GM23338 (cell line): ENCODE measurements around the gene TMEM88. TPM values are rescaled to one million over a fixed set of nuclear protein-coding genes. Genes with fewer than 3 reads are reported as not detected.

Experiments
- ATAC-seq: fragments of 200-7000 bp; cut with Tn5 transposase; 3 replicates; pipeline ENCODE4 v1.9.1; 2020
- DNase-seq: peaks from one replicate; pipeline ENCODE4 v3.0.0-alpha.2; 2015; ENCODE audit warnings: low spot score
- H2AFZ ChIP-seq: fragments of 200-600 bp; sonication (generic); 2 replicates; pipeline ENCODE4 v1.8.0; 2016; ENCODE audit warnings: antibody characterized with exemption, mild to moderate bottlenecking, moderate library complexity
- H3F3A ChIP-seq: fragments of 200-600 bp; sonication (generic); replicated peaks from 2 replicates; pipeline ENCODE4 v1.8.0; 2017; ENCODE audit warnings: antibody characterized with exemption, mixed run types, low read depth
- H3K27ac ChIP-seq: fragments of 200-600 bp; sonication (generic); 2 replicates; pipeline ENCODE4 v1.6.1; 2016; ENCODE audit warnings: low read depth
- H3K27me3 ChIP-seq: fragments of 200-600 bp; sonication (generic); 2 replicates; pipeline ENCODE4 v1.8.0; 2016; ENCODE audit warnings: mild to moderate bottlenecking, mixed run types, moderate library complexity; ENCODE audit not compliant: insufficient read depth
- H3K36me3 ChIP-seq: fragments of 200-600 bp; sonication (generic); 2 replicates; pipeline ENCODE4 v1.8.0; 2016; ENCODE audit warnings: mild to moderate bottlenecking; ENCODE audit not compliant: insufficient read depth
- H3K4me1 ChIP-seq: fragments of 200-600 bp; sonication (generic); 2 replicates; pipeline ENCODE4 v1.8.0; 2016; ENCODE audit warnings: mild to moderate bottlenecking, moderate library complexity; ENCODE audit not compliant: insufficient read depth
- H3K4me2 ChIP-seq: fragments of 200-600 bp; sonication (generic); 2 replicates; pipeline ENCODE4 v1.7.1; 2017; ENCODE audit warnings: mixed run types
- H3K4me3 ChIP-seq: fragments of 200-600 bp; sonication (generic); 2 replicates; pipeline ENCODE4 v1.6.1; 2016; ENCODE audit warnings: mixed run types
- H3K79me2 ChIP-seq: fragments of 200-600 bp; sonication (generic); replicated peaks from 2 replicates; pipeline ENCODE4 v1.8.0; 2017; ENCODE audit warnings: mild to moderate bottlenecking; ENCODE audit not compliant: insufficient read depth
- H3K9me2 ChIP-seq: fragments of 200-600 bp; sonication (generic); 2 replicates; pipeline ENCODE4 v1.8.0; 2017; ENCODE audit not compliant: insufficient read depth
- H4K20me1 ChIP-seq: fragments of 200-600 bp; sonication (generic); replicated peaks from 2 replicates; pipeline ENCODE4 v1.8.0; 2017; ENCODE audit warnings: mild to moderate bottlenecking; ENCODE audit not compliant: insufficient read depth
- H3K27ac Mint-ChIP-seq: 2 replicates; pipeline ENCODE4 v1.8.0; 2020; ENCODE audit warnings: inconsistent platforms, mild to moderate bottlenecking, moderate library complexity, mixed read lengths
- H3K27me3 Mint-ChIP-seq: 3 replicates; pipeline ENCODE4 v1.8.0; 2022; ENCODE audit warnings: low read depth, mild to moderate bottlenecking, moderate library complexity, mixed read lengths, inconsistent platforms; ENCODE audit not compliant: insufficient read depth, poor library complexity
- H3K36me3 Mint-ChIP-seq: 3 replicates; pipeline ENCODE4 v1.8.0; 2021; ENCODE audit warnings: low read depth, mild to moderate bottlenecking, inconsistent platforms, moderate library complexity, mixed read lengths
- H3K4me1 Mint-ChIP-seq: 3 replicates; pipeline ENCODE4 v1.8.0; 2020; ENCODE audit warnings: mild to moderate bottlenecking, inconsistent platforms, mixed read lengths
- H3K4me3 Mint-ChIP-seq: 3 replicates; pipeline ENCODE4 v1.8.0; 2021; ENCODE audit warnings: moderate library complexity, mild to moderate bottlenecking, inconsistent platforms, mixed read lengths
- H3K9me3 Mint-ChIP-seq: 3 replicates; pipeline ENCODE4 v1.8.0; 2020; ENCODE audit warnings: moderate library complexity, mild to moderate bottlenecking, inconsistent platforms, mixed read lengths
- EZH2 ChIP-seq: fragments of 200-600 bp; sonication (generic); IDR thresholded peaks from one replicate; pipeline ENCODE4 v1.8.0; 2017; ENCODE audit warnings: antibody characterized with exemption, mild to moderate bottlenecking, low read depth; ENCODE audit not compliant: unreplicated experiment
- JUNB ChIP-seq: IDR thresholded peaks from one replicate; pipeline ENCODE4 v1.6.1; 2016; ENCODE audit warnings: antibody characterized with exemption; ENCODE audit not compliant: unreplicated experiment
- NANOG ChIP-seq: IDR thresholded peaks from 2 replicates; pipeline ENCODE4 v1.6.1; 2016; ENCODE audit warnings: antibody characterized with exemption, borderline replicate concordance
- REST ChIP-seq: IDR thresholded peaks from one replicate; pipeline ENCODE4 v1.6.1; 2018; ENCODE audit warnings: antibody characterized with exemption; ENCODE audit not compliant: unreplicated experiment
- ZNF331 ChIP-seq: fragments of 250-450 bp; sonication (Bioruptor Pico); IDR thresholded peaks from 2 replicates; pipeline ENCODE4 v1.5.0; 2020; ENCODE audit warnings: low read depth, mild to moderate bottlenecking, moderate library complexity
- polyA plus RNA-seq: library from polyadenylated mRNA; unstranded; fragments of >200 nt; fragmentation: Nextera tagmentation; extraction: Ambion mirVana; gene quantifications from 2 replicates; pipeline ENCODE4 v1.2.1, GENCODE V29; 2016
- total RNA-seq: library from RNA; depleted of rRNA; stranded (reverse); fragments of >200 nt; shearing (Covaris generic); gene quantifications from 2 replicates; pipeline ENCODE4 v1.2.3, GENCODE V29; 2014
- TF ChIP-seq, protein P1 (sequence below), 2 experiments: fragments of 200-600 bp in 1 of 2; sonication (generic) in 1 of 2; conservative IDR thresholded peaks; 2 replicates each; pipeline versions ENCODE4 v1.5.1 to v1.6.1; 2016 to 2017; ENCODE audit warnings: antibody characterized with exemption in 2 of 2, low read depth in 2 of 2, mild to moderate bottlenecking in 2 of 2, moderate library complexity in 1 of 2
- TF ChIP-seq, protein P2 (sequence below): fragments of 250-450 bp; sonication (Bioruptor Pico); IDR thresholded peaks from 2 replicates; pipeline ENCODE4 v1.5.0; 2020; ENCODE audit warnings: mild to moderate bottlenecking, moderate library complexity

TMEM88 gene
- total and polyA plus RNA-seq, 2 experiments from 2014 or later, result 0.58 to 0.97 TPM

DNA sequence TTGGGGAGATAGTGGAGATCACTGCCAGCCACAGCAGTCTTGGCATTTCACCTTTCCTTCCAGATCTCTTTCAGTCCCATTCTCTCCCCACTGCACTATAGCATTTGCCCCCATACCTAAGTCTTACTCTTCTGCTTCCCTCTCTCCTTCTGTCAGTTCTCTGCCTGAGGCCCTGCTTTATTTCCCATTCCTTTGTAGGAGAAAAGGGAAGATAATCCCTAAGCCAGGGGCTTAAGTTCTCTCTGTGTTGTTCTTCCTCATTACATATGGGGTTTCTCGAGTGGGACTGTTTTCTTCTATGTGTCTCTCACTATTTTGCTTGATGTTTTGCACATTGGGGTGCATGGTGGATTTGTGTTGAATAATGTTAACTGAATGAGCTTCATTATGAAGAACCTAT is 14.4 kb upstream of the TMEM88 start (continued):
- TF ChIP-seq, protein P1, sequence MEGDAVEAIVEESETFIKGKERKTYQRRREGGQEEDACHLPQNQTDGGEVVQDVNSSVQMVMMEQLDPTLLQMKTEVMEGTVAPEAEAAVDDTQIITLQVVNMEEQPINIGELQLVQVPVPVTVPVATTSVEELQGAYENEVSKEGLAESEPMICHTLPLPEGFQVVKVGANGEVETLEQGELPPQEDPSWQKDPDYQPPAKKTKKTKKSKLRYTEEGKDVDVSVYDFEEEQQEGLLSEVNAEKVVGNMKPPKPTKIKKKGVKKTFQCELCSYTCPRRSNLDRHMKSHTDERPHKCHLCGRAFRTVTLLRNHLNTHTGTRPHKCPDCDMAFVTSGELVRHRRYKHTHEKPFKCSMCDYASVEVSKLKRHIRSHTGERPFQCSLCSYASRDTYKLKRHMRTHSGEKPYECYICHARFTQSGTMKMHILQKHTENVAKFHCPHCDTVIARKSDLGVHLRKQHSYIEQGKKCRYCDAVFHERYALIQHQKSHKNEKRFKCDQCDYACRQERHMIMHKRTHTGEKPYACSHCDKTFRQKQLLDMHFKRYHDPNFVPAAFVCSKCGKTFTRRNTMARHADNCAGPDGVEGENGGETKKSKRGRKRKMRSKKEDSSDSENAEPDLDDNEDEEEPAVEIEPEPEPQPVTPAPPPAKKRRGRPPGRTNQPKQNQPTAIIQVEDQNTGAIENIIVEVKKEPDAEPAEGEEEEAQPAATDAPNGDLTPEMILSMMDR (conservative IDR thresholded peaks at IDR 0.05; ENCODE audit: low read depth in 2 of 2), result no peak
- TF ChIP-seq REST, result no peak
- no peak for TF ChIP-seq ZNF331 (CRISPR knock-in tag)
- no peak for TF ChIP-seq NANOG

GRCh38 chr17:7840875-7841274 is 14.0 kb upstream of the TMEM88 start:
- Mint-ChIP-seq H3K27ac (no peak overlapping the region), H3K27me3 (peaks cover 69% of the 10 kb centered on the region), H3K36me3 (peaks cover 2% of the 10 kb centered on the region; the same call in 1 of the 3 replicates), H3K4me3 (peak overlapping the region; percentile 83), H3K4me1 (peaks cover 40% of the 10 kb centered on the region), H3K9me3 (no peaks in the 10 kb centered on the region; the same call in 1 of the 3 replicates)
- peak overlapping the region; percentile 99 for H3K4me2 ChIP-seq
- peaks cover 13% of the 10 kb centered on the region for H4K20me1 ChIP-seq
- H3K27ac ChIP-seq, result no peak overlapping the region
- H3K4me1 ChIP-seq, result peaks cover 27% of the 10 kb centered on the region
- H3K36me3 ChIP-seq, result peaks cover 6% of the 10 kb centered on the region; the same call in 1 of the 2 replicates
- H2AFZ ChIP-seq, result no peak overlapping the region
- DNase-seq, result no peak
- H3K79me2 ChIP-seq, result no peaks in the 10 kb centered on the region
- H3F3A ChIP-seq, result peaks cover 25% of the 10 kb centered on the region
- H3K9me2 ChIP-seq, result no peaks in the 10 kb centered on the region
- peaks cover 86% of the 10 kb centered on the region for H3K27me3 ChIP-seq
- TF ChIP-seq EZH2 (peak; percentile 11), JUNB (no peak)
- H3K4me3 ChIP-seq, result peak overlapping the region; percentile 94
- ATAC-seq, result no peak

DNA sequence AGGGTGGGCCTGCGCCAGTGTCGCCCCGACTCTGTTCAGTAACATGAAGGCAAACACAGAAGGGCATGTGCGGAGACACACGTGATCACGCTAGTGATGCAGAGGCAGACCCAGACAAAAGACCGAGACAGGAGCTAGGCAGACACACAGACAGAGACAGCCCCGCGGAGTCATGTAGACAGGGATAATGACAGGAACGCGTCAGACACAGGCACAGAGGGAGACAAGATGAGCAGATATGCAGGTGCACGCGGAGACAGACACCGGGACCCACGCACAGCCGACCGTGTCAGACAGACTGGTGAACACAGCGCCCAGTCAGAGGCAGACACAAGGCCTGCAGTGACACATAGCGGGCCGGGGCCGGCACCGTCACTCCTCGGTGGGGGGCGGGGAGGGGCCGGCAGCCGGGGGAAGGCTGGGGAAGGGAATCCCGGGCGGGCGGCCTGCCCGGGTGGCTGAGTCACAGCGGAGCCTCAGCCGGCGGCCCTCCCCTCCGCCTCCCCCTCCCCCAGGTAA is 13.4 kb upstream of the TMEM88 start:
- peaks cover 21% of the 10 kb centered on the region for H3F3A ChIP-seq
- peaks cover 6% of the 10 kb centered on the region; the same call in 1 of the 2 replicates for H3K36me3 ChIP-seq
- peaks cover 40% of the 10 kb centered on the region for H3K4me1 Mint-ChIP-seq
- H4K20me1 ChIP-seq, result peaks cover 13% of the 10 kb centered on the region
- H3K4me2 ChIP-seq, result peak overlapping the region; percentile 99
- no peak overlapping the region for H3K27ac Mint-ChIP-seq
- peaks cover 27% of the 10 kb centered on the region for H3K4me1 ChIP-seq
- no peaks in the 10 kb centered on the region for H3K79me2 ChIP-seq
- H2AFZ ChIP-seq, result peak overlapping the region; percentile 99
- H3K27ac ChIP-seq, result no peak overlapping the region
- H3K9me2 ChIP-seq, result no peaks in the 10 kb centered on the region
- H3K27me3 Mint-ChIP-seq, result peaks cover 66% of the 10 kb centered on the region
- no peaks in the 10 kb centered on the region; the same call in 2 of the 3 replicates for H3K9me3 Mint-ChIP-seq
- peak overlapping the region; percentile 88 for H3K4me3 Mint-ChIP-seq
- peaks cover 2% of the 10 kb centered on the region; the same call in 1 of the 3 replicates for H3K36me3 Mint-ChIP-seq
- peak; percentile 4 for ATAC-seq
- DNase-seq, result no peak
- peaks cover 87% of the 10 kb centered on the region for H3K27me3 ChIP-seq
- peak overlapping the region; percentile 94 for H3K4me3 ChIP-seq
- TF ChIP-seq, protein P2, sequence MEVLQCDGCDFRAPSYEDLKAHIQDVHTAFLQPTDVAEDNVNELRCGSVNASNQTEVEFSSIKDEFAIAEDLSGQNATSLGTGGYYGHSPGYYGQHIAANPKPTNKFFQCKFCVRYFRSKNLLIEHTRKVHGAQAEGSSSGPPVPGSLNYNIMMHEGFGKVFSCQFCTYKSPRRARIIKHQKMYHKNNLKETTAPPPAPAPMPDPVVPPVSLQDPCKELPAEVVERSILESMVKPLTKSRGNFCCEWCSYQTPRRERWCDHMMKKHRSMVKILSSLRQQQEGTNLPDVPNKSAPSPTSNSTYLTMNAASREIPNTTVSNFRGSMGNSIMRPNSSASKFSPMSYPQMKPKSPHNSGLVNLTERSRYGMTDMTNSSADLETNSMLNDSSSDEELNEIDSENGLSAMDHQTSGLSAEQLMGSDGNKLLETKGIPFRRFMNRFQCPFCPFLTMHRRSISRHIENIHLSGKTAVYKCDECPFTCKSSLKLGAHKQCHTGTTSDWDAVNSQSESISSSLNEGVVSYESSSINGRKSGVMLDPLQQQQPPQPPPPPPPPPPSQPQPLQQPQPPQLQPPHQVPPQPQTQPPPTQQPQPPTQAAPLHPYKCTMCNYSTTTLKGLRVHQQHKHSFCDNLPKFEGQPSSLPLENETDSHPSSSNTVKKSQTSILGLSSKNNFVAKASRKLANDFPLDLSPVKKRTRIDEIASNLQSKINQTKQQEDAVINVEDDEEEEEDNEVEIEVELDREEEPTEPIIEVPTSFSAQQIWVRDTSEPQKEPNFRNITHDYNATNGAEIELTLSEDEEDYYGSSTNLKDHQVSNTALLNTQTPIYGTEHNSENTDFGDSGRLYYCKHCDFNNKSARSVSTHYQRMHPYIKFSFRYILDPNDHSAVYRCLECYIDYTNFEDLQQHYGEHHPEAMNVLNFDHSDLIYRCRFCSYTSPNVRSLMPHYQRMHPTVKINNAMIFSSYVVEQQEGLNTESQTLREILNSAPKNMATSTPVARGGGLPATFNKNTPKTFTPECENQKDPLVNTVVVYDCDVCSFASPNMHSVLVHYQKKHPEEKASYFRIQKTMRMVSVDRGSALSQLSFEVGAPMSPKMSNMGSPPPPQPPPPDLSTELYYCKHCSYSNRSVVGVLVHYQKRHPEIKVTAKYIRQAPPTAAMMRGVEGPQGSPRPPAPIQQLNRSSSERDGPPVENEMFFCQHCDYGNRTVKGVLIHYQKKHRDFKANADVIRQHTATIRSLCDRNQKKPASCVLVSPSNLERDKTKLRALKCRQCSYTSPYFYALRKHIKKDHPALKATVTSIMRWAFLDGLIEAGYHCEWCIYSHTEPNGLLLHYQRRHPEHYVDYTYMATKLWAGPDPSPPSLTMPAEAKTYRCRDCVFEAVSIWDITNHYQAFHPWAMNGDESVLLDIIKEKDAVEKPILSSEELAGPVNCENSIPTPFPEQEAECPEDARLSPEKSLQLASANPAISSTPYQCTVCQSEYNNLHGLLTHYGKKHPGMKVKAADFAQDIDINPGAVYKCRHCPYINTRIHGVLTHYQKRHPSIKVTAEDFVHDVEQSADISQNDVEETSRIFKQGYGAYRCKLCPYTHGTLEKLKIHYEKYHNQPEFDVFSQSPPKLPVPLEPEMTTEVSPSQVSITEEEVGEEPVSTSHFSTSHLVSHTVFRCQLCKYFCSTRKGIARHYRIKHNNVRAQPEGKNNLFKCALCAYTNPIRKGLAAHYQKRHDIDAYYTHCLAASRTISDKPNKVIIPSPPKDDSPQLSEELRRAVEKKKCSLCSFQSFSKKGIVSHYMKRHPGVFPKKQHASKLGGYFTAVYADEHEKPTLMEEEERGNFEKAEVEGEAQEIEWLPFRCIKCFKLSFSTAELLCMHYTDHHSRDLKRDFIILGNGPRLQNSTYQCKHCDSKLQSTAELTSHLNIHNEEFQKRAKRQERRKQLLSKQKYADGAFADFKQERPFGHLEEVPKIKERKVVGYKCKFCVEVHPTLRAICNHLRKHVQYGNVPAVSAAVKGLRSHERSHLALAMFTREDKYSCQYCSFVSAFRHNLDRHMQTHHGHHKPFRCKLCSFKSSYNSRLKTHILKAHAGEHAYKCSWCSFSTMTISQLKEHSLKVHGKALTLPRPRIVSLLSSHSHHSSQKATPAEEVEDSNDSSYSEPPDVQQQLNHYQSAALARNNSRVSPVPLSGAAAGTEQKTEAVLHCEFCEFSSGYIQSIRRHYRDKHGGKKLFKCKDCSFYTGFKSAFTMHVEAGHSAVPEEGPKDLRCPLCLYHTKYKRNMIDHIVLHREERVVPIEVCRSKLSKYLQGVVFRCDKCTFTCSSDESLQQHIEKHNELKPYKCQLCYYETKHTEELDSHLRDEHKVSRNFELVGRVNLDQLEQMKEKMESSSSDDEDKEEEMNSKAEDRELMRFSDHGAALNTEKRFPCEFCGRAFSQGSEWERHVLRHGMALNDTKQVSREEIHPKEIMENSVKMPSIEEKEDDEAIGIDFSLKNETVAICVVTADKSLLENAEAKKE (CRISPR knock-in tag), result no peak
